ENCODE data around the gene AUTS2. TPM values are rescaled to one million over a fixed set of nuclear protein-coding genes. Genes with fewer than 3 reads are reported as not detected.

Gene AUTS2
- total and polyA plus RNA-seq, 2 of the 8 experiments (the other 6 are each of a cell fraction or from before 2014, with no cell fraction given): 25.9 to 101 TPM

DNA sequence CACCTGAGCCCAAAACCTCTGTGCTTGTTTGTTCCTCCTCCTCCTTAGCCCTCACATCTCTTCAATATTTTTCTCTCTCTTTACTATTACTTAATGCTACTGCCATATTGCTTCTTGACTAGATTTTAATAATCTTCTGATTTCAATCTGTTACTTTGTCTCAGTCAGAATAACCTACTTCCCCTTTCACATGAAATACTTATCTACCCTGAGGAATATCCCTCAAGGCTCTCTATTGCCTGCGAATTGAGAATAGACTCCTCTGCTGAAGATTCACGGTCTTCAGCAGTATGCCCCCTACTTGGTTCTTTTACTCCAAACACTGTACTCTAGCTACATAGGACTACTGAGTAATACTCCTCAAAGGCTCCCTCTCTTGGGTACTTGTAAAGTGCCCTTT, 430.3 kb downstream of the AUTS2 start:
- Histone ChIP-seq H3K79me1 (ENCODE audit: low read depth, low read length) (no peaks in the 10 kb centered on the region), H3K56ac (replicated peaks; ENCODE audit: insufficient read length, low read depth, low read length) (no peak overlapping the region), H3K27me3 (replicated peaks in 1 of 4; ENCODE audit: control insufficient read depth in 3 of 4, extremely low read depth in 1 of 4, insufficient read depth in 3 of 4, low read length in 3 of 4) (no peaks in the 10 kb centered on the region), H4K5ac (ENCODE audit: insufficient read length, low read depth, low read length) (no peak overlapping the region), H3K79me2 (ENCODE audit: control insufficient read depth in 1 of 2, insufficient read depth in 2 of 2, low read length in 2 of 2) (no peaks in the 10 kb centered on the region), H3K4me2 (ENCODE audit: insufficient read depth in 1 of 2, low read depth in 2 of 2, low read length in 2 of 2) (no peak overlapping the region), H3K18ac (ENCODE audit: extremely low read depth, low read length) (no peak overlapping the region), H3K4ac (replicated peaks; ENCODE audit: insufficient read length, low read depth, low read length) (no peak overlapping the region), H2BK15ac (ENCODE audit: low read length) (no peak overlapping the region), H2BK20ac (ENCODE audit: low read length) (no peak overlapping the region), H3K4me3 (ENCODE audit: extremely low read depth in 1 of 4, insufficient read depth in 2 of 4, low read depth in 3 of 4, low read length in 4 of 4) (no peak overlapping the region), H3K4me1 (replicated peaks in 1 of 4; ENCODE audit: control insufficient read depth in 3 of 4, insufficient read depth in 4 of 4, low read length in 3 of 4) (peaks cover 0 to 5% (median 3%) of the 10 kb centered on the region in 4 experiments; a peak in 4 of 7 replicates), H2AK5ac (ENCODE audit: low read depth, low read length) (no peak overlapping the region), H3K9me3 (ENCODE audit: insufficient read depth in 2 of 2, low read depth in 1 of 2, low read length in 1 of 2) (no peaks in the 10 kb centered on the region), H2AFZ (ENCODE audit: low read length) (no peak overlapping the region), H4K20me1 (replicated peaks in 1 of 2; ENCODE audit: control insufficient read depth in 1 of 2, insufficient read depth in 2 of 2, low read length in 2 of 2) (no peaks in the 10 kb centered on the region), H4K8ac (ENCODE audit: extremely low read depth, insufficient read depth, low read length) (no peak overlapping the region), H2BK12ac (ENCODE audit: low read depth, low read length) (no peak overlapping the region), H3K36me3 (ENCODE audit: control insufficient read depth in 2 of 4, insufficient read depth in 4 of 4, low read length in 3 of 4) (no peaks in the 10 kb centered on the region), H2BK120ac (replicated peaks; ENCODE audit: low read depth, low read length) (no peak overlapping the region), H3K9ac (replicated peaks in 1 of 4; ENCODE audit: extremely low read depth in 1 of 4, low read depth in 3 of 4, low read length in 3 of 4) (no peak overlapping the region), H3K14ac (ENCODE audit: insufficient read length) (no peak overlapping the region), H4K91ac (replicated peaks; ENCODE audit: insufficient read length, low read length) (no peak overlapping the region), H3K23ac (ENCODE audit: insufficient read length) (no peak overlapping the region), H2BK5ac (ENCODE audit: low read depth, low read length) (no peak overlapping the region), H3K23me2 (ENCODE audit: low read depth, low read length) (no peaks in the 10 kb centered on the region), H3K27ac (ENCODE audit: low read depth, low read length) (no peak overlapping the region)
- CTCF ChIA-PET (ENCODE audit: partially characterized antibody): interaction anchor here (1.6 kb wide), 1 partner anchor 36 kb away, joined by 3 read pairs; no protein-coding TSS in a partner anchor
- 87% methylated on average over 2 of the region's 2 CpGs; no CpG with 5 or more reads in 1 of the 2 experiments for whole genome bisulfite sequencing, 2 experiments (ENCODE audit: extremely low coverage in 1 of 2, insufficient coverage in 1 of 2, insufficient read length in 1 of 2, insufficient replicate concordance in 2 of 2, low coverage in 1 of 2, low lambda C conversion rate in 2 of 2, missing lambda C conversion rate in 1 of 2)
- FAIRE-seq: no peak
- TF ChIP-seq PHF8 (conservative IDR thresholded peaks at IDR 0.05; ENCODE audit: low read depth, low read length): no peak
- TF ChIP-seq JUND (IDR thresholded peaks at IDR 0.05; ENCODE audit: low read length): no peak
- TF ChIP-seq, protein P1, sequence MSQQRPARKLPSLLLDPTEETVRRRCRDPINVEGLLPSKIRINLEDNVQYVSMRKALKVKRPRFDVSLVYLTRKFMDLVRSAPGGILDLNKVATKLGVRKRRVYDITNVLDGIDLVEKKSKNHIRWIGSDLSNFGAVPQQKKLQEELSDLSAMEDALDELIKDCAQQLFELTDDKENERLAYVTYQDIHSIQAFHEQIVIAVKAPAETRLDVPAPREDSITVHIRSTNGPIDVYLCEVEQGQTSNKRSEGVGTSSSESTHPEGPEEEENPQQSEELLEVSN (IDR thresholded peaks at IDR 0.05): no peak
- no peak for TF ChIP-seq KDM5A (IDR thresholded peaks at IDR 0.05; ENCODE audit: low read length)
- no peak for TF ChIP-seq BRCA1 (IDR thresholded peaks at IDR 0.05; ENCODE audit: low read depth, low read length)
- no peak for TF ChIP-seq POLR2AphosphoS5 (IDR thresholded peaks at IDR 0.05; ENCODE audit: low read depth, low read length)
- no peak for DNase-seq (ENCODE audit: low read depth in 1 of 2, low spot score in 2 of 2)
- POLR2A ChIA-PET (ENCODE audit: partially characterized antibody): no interaction called here
